Hippocampal formation (tissue), 2 donors: Measurements from ENCODE around the gene MKNK2.
"Not testable (repeated sequence)": the region's sequence is repeated elsewhere in the genome, so short reads cannot be mapped to it uniquely, and the experiment has no call there.

ENCODE experiments used
- DNase-seq, 2 donors: peaks; one replicate each; lab custom pipeline; 2025; lab: John Stamatoyannopoulos, UW

The MKNK2 gene

DNA sequence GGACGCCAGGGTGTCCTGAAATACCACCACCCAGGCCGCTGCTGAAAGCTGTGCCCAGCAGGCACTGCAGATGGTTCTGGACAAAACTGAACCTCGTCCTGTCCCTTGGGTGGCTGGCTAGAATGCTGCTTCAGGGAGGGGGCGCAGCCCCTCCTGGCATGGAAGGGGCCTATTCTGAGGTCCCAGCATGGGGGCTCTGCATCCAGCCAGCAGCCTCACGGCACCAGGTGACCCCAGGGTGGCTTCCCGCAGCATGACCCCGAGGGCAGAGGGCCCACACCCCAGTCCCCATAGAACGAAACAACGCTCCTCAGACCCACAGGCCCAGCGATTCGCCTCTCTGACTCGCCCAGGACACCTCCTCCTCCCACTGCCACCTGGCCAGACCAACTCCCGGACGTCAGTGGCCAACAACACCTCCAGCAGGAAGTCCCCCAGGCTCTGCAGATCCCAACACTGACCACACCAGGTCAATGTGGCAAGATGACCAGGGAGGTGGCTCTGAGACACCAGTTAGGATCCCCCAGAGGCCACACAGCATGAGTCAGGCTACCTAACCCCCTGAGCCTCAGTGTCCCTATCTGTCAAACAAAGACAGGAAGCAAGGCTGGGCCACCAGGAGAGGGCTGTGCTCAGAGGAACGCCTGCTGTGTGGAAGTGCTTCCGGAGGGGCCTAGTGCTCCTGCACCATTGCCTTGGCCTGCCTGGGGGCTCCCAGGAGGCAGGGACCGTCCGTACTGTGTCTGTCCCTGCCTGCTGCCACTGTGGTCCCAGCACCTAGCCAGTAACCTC is 6.1 kb downstream of the MKNK2 start:
- no peak for DNase-seq

DNA sequence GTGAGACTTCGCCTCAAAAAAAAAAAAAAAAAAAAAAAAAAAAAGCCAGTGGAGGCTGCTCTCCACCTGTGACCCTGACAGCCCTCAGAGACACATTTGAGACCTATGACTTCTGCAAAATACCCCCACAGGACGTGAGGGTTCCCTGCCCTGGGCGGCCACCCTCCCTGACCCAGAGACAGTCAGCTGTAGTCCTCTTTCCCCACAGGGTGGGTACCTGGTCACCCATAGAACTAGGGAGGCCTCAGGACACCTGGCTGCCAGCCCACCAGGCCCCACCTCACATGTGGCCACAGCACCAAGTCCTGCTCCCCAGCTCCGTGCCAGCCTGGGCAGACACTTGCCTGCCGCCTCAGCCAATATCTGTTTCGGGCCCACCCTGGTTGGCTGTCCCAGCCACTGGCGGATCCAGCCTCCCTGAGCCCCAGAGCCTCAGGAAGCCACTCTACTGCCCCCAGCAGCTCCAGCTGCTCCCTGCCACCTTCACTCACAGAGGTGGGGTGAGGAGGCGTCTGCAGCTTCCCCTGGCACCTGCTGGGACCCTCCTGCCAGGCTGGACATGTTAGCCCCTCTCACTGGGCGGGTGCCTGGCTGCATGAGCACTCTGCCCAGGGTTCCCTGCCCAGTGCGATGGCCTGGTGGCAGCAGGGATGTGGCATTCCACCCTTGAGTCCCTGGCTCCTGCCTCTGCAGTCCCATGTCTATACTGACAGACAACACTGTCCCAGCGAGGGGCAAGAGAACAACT is 6.9 kb downstream of the MKNK2 start:
- no peak for DNase-seq

DNA sequence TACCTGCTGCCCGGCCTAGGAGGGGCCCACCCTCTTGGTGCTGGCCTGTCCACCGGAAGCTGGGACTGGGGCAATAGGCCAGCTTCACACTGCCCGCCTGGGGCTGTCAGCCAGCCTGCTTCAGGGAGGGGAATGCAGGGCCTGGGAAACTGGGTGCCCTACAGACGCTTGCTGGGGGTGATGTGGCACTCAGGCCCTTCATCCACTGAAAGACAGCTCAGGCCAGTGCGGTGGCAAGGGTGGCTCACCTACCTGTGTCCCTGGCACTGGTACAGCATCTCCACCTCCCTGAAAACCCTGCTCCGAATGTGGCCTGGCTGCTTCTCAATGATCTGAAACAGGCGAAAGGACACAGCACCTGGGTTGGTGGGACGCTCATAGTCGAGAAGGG is 7.8 kb downstream of the MKNK2 start:
- DNase-seq: no peak

DNA sequence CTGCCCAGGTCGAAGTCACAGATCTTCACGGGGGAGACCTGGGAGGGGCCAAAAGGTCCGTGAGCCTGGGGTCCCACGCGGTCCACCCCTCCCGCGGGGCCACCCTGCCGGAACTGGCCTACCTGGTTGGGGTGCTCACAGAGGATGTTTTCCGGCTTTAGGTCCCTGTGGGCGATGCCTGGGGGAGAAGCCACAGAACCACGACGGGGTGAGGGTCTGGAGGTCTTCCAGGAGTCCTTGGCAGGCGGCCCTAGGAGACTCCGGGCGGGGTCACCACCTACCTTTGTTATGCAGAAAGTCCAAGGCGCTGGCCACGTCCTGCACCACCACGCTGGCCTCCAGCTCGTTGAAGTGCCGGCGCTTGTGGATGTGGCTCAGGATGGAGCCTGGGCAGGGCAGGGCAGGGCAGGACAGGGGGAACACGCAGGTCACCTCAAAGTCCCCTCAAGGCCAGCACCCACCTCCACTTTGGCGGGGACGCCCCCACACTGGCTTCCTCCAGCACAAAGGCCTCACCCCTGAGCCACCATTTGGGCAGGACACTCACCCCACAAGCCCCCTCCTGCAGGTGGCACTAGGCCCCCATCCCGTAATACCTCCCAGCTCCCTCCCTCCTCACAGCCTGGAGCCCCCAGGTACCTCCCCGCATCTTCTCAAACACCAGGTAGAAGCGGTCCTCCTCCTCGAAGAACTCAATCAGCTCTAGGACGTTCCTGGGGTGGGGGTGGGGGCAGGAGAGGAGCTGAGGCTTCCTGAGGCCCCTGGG is 8.4 kb downstream of the MKNK2 start:
- no peak for DNase-seq

DNA sequence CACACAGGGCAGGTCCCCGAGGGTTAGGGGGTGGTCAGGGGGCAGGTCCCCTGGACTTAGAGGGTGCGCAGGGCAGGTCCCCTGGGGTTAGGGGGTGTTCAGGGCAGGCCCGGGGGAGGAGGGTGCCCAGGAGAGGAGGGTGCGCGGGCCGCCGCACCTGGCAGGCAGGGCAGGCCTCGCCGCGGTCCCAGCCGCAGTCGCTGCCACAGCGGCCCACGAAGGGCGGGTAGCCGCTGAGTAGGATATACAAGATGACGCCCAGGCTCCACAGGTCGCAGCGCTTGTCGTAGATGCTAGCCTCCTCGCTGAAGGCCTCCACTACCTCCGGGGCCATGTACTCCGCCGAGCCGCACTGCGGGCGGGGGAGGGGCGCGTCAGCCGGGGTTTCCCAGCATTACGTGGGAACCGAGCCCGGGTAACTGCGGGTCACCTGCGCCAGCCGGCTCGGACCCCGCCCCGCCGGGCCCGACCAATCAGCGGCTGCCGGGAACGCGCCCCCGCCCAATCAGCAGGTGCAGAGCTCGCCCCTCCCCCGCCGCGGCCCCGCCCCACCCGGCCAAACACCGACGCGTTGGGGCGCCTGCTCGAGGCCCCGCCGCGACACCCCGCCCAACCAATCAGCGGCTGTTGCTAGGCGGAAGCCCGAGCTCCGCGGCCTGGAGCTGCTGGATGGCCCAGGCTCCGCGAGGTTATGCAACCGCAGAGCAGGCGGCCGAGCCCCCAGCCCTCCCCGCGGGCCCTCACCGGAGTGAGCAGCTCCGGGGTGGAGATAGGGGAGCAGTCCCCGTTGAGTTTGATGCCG is 9.2 kb downstream of the MKNK2 start:
- DNase-seq: peak; percentile 83 to 96

DNA sequence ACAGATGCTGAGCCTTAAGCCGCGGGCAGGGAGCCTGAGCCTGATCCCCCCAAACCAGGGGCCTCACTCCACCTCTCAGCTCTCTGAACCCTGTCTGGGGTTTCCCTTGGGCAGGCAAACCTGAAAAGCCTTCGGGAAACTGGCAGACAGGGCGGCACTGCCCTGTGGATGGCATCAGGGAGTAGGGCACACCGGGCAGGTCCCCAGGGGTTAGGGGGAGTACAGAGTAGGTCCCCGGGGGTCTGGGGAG is 9.7 kb downstream of the MKNK2 start:
- DNase-seq: no peak

DNA sequence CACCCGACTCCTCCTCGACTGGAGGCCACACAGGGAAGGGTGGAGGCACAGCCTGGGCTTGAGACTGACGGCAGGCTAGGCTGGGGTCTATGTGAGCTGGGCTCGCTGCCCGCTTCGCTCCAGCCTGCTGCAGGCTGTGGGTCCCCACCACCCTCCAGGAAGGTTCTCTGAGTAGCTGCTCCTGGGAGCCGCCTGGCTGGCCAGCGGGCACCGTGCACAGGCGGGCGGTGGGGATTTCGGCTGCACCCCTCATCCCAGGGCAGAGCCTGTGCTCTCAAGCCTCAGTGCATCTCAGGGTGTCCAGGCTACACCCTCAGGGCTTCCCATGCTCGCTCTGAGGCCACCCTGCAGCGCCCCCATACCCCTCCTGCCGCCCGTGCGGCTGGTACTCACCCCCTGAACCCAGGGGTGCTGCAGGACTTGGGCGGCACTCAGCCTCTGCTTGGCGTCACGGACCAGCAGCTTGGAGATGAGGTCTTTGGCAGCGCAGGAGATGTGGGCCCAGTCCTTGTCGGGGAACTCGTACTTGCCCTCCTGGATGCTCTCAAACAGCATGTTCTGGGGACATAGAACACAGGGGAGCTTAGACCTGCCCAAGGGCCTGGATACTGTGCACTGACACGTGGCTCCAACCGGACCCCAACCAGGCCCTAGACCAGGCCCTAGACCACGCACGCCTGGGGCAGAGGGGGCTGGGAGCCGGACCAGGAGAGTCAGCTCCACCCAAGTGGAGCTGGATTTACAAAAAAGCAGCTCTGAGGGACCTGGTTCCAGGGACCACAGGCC is 10.2 kb downstream of the MKNK2 start:
- DNase-seq: no peak

DNA sequence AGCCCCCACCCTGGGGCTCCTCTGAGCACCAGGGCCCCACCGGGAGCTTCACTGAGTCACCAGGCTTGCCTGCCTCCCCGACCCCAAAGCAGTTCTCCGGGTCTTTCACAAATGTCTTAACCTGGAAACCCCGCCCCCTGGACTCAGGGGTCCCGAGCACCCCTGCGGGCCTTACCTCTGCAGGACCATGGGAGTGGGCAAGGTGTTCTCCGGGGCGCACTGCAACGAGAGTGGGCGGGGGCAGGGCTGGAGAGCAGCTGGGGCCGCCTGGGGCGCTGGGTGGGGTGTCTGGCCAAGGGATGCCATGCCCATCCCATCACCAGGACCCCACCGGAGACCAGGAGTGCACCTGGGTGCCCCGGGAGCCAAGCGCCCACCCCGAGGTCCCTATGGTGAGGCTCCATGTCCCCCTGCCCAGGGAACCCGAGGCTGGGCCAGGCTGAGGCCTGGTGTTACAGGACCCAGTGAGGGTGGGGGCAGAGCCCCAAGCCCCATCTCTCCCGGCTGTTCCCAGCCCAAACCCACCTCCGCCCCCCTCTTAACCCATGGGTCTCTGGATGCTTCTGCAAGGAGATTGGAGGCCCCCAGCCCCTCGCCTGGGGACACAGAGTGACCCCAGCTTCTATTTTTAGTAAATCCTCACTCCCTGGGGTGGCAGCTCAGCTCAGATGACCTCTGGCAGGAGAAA is 10.9 kb downstream of the MKNK2 start:
- DNase-seq: no peak

DNA sequence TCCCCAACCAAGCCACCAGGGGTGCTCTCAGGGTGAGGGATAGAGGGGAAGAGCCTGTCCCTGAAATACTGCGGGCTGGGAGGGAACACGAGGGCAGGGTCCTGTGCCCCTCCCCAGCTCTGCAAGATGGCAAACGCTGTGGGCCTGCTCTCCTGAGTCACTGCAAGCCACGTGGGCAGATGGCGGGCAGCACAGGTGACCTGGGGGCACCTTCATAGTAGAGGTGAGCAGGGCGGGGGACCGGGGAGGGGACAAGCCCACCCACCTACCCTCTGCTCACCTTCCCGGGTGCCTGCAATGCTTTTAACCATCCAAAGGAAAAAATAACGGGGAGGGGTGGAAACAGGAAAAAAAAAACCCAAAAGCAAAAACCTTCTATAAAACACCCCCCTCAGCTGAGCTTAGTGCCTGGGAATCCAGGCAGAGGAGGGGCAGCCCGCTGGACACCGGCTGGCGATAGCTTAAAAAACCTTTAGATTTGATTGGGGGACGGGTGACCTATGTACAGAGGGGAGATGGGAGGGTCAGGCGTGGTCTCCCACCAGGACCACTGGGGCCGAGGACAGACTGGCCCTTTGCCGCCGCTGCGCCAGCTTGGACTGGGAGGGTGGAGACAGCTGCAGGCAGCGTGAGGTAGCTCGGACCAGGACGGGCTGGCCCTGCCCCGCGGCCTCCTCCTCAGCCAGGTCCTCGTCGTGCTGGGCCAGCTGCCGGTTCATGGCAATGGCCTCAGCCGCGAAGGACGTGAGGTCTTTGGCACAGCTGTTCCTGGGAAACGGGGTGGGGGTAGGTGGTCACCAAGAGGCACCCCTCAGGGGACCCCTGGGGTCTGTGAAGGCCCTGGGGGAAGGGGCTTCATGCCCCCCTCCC is 11.7 kb downstream of the MKNK2 start:
- no peak for DNase-seq

DNA sequence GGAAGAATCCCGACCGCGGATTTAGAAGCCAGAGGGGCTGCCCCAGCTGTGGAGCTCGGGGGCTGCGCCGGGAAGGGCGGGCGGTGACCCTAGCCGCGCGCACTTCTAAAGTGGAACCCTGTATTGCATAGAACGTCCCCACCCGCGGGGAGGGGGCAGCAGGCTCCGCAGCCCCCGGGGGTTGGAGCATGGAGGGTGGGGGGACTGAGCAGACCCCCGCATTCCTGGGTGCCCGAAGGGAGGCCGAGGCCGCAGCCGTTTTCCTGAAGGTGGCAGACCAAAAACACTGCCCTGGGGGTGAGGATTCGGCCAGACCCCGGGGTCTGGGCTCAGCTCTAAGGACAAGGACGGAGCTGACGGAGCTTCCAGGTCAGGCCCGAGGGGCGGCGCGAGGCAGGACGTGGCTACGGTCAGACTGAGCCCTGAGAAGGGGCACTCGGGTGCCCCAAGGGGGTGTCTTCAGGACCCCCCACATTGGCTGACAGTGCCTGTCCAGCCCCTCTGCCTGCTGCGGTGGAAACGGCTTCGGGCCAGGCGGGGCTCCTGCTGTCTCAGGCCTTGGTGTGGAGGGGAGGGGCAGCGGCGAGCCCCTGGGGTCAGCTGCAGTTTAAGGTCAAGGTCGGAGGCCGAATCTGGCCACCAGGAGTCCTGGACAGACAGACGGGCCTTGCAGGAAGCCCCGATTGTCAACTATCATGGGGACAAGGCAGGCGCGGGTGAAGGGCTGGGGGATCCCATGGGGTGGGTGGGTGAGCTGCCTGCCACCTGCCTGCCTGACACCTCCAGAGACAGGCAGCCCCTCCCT is 12.6 kb downstream of the MKNK2 start:
- DNase-seq: no peak

DNA sequence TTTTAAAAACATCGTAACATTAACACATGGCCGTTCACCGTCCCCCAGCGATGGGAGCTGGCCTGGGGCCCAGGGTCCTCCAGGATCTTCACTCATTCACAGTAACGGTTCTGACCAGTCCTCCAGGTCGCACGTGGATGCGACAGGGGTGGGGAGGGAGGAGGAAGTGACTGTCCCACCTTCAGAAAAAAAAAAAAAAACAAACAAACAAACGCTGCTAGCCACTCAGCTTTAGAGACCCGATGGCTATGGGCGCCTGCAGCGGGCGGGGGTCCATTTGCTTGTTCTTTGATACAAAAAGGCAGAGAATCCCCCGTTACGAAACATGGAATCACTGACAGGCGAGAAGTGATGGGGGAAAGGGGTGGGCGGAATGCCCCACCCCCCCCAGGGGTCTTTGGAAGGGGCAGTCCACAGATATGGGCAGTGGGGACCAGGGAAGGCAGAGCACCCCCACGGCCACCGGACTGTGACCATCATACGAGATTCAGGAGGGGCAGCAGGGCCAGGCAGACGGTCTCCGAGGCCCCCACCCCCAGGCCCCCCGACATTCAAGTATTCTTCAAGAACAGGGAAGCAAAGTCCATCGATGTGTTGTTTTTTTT is 13.3 kb downstream of the MKNK2 start:
- DNase-seq: no peak

DNA sequence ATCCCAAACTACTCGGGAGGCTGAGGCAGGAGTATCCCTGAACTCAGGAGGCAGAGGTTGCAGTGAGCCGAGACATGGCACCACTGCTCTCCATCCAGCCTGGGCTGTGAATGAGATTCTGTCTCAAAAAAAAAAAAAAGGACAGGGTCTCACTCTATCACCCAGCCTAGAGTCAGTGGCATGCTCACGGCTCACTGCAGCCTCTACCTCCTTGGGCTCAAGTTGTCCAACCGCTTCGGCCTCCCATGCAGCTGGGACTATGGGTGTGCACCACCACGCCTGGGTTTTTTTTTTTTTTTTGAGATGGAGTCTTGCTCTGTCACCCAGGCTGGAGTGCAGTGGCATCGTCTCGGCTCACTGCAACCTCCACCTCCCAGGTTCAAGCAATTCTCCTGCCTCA is 14.6 kb downstream of the MKNK2 start:
- DNase-seq: no peak

DNA sequence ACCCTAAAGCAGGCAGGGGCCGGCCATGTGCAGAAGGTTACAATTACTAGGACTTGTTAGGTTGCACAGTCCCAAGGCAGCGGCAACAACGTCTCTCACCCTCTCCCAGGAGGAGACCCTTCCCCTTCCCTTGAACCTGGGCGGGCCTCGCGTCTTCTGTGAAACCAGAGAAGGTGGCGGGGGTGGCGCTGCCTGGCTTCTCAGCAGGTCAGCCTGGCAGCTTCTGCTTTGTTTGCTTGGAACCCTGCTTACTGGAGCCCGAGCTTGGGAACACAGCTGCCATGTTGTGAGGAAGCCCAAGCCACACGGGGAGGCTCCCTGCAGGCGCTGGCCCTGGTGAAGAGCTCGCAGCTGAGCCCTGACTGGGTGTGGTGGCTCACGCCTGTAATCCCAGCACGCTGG is 15.5 kb downstream of the MKNK2 start:
- no peak for DNase-seq

DNA sequence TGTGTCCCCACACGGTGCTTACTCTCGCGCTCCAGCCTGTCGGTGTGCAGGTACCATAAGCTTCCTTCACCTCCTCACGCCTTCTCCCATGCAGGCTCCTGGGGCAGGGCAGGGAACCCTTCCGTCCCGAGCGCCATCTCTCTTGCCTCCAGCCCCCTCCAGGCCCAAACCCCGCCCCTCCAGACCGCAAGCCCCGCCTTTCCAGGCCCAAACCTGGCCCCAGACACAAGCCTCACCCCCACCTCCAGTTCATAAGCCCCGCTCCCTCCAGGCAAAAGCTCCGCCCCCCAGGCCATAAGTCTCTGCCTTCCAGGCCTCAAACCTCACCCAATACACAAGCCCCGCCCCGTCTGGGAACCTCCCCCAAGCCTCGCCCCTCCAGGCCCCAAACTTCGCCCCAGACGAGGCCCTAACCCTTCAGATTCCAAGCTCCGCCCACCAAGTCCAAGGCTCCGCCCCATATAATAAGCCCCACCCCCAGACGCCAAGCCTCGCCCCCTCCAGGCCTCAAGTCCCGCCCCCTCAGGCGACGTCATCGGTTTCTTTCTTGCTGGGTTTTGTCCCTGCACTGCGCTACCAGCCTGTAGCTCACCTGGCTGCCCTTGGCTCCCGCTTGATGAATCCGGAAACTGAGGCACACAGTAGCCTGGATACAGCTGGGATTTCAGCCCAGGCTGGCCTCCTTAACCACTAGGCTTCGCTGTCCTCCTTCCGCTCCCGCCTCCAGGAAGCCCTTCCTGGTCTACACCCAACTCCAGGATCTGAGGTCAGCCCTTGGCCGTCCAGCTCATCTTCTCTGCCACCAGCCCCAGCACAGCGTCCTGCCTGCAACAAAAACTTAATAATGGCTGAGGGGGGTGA is 16.1 kb downstream of the MKNK2 start:
- DNase-seq: no peak

DNA sequence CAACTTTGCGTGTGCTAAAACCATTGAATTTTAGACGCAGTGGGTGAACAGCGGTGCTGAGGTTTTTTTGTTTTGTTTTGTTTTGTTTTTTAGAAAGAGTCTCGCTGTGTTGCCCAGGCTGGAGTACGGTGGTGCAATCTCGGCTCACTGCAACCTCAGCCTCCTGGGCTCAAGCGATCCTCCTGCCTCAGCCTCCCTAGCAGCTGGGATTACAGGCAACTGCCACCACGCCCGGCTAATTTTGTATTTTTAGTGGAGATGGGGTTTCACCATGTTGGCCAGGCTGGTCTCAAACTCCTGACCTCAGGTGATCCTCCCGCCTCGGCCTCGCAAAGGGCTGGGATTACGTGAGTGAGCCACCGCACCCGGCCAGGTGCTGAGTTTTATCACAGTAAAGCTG is 16.8 kb downstream of the MKNK2 start:
- not testable (repeated sequence) for DNase-seq

DNA sequence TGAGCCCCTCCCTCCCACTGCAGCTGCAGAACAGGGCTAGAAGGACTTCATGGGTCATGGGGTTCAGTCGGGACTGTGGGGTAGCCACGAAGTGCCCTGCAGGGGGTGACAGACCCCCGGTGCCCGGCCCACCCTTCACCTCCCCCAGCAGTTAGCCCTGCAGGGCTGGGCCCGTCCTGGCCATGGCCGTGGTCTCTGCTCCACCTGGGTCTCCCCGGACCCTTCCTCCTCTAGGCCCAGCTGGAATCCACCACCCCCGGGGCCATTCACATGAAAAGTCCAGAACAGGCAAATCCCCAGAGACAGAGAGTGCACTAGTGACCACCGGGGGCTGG is 17.3 kb downstream of the MKNK2 start:
- DNase-seq: no peak

DNA sequence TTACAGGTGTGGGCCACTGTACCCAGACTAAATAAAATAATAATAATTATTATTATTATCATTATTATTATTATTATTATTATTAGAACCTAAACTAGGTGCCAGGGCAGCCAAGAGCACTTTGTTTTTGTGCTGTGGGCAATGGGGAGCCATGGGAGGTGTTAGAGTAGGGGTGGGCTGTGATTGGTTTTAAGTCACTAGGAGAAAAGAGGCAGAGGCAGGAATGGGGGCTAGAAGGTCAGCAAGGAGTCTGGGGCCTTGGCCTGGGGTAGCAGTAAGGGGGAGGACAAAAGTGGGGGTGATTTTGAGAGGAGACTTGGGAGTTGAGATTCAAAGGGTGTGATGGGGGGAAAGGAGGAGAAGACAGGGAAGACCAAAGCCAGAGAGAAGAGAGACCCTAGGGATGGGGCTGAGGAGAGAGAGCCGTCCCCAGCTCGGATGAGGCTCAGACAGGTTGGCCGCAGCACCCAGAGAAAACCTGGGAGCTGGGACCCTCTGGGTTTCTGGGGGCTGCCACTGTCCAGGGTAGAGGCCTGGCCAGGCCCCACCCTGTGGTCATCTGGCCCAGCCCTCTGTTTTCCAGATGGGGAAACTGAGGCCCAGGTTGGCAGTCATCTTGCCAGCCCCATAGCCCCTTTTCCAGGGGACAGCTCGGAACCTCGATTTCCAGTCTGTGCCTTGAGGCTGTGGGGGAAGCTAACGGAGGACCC is 17.8 kb downstream of the MKNK2 start:
- no peak for DNase-seq
